Left ventricle myocardium inferior (tissue), 1 donor: ENCODE results near the gene GNL2. TPM values are rescaled to one million over a fixed set of nuclear protein-coding genes. Genes with fewer than 3 reads are reported as not detected.

ENCODE experiments used
- DNase-seq: peaks from one replicate; pipeline ENCODE4 v3.0.0-alpha.2; 2020
- H3K27ac ChIP-seq: fragments of 200-600 bp; replicated peaks from 2 replicates; pipeline ENCODE4 v1.8.0; 2021
- H3K27me3 ChIP-seq: fragments of 200-600 bp; 2 replicates; pipeline ENCODE4 v1.8.0; 2021; ENCODE audit warnings: low read depth
- H3K36me3 ChIP-seq: fragments of 200-600 bp; 2 replicates; pipeline ENCODE4 v1.8.0; 2021
- H3K4me1 ChIP-seq: fragments of 200-600 bp; 2 replicates; pipeline ENCODE4 v1.8.0; 2021
- H3K4me3 ChIP-seq: fragments of 200-600 bp; 2 replicates; pipeline ENCODE4 v1.8.0; 2021; ENCODE audit warnings: mild to moderate bottlenecking, moderate library complexity
- H3K9me3 ChIP-seq: fragments of 200-600 bp; replicated peaks from 2 replicates; pipeline ENCODE4 v1.8.0; 2021
- intact Hi-C: fragments of 100-400 bp; cut with micrococcal nuclease; formaldehyde crosslinking; loops from one replicate; pipeline ENCODE4 v1.11.0; 2022
- total RNA-seq: library from RNA; stranded (reverse); fragmentation: NEBNext Ultra II Directional; extraction: Animal tissue kit (Norgen Biotek cat#: 25700); gene quantifications from one replicate; pipeline ENCODE4 v1.2.1, GENCODE V29; 2021
- TF ChIP-seq, protein P1 (sequence below): fragments of 200-600 bp; IDR thresholded peaks from 2 replicates; pipeline ENCODE4 v1.8.0; 2021; ENCODE audit warnings: antibody characterized with exemption, mild to moderate bottlenecking, borderline replicate concordance
- donor health status: DM: no; HTN: yes; CAD: no; lungs with severe emphysema.

GNL2 gene
- total RNA-seq, 1 donor from 2014 or later: 20.1 TPM

DNA sequence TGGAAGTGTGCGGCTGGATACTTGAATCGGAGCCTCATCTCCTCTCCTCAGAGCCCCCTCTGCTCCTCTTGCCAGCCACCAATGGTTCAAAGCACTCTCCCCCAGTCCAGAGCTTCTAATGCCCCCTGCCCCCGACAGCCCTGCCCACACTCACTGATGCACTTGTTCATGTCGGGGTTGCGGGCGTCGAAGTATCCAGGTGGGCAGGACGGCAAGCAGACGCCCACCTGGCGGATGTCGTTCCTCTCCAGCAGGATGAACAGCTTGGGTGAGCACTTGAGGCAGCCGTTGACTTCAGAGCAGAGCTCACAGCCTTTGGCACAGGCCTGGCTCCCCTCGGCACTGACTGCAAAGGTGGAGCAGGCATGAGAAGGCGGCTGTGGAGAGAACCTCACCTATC is 20.6 kb upstream of the GNL2 start:
- Histone ChIP-seq H3K4me1 (no peaks in the 10 kb centered on the region), H3K4me3 (no peak overlapping the region), H3K9me3 (no peaks in the 10 kb centered on the region), H3K27me3 (peaks cover 93% of the 10 kb centered on the region), H3K27ac (no peak overlapping the region), H3K36me3 (no peaks in the 10 kb centered on the region)
- TF ChIP-seq, protein P1, sequence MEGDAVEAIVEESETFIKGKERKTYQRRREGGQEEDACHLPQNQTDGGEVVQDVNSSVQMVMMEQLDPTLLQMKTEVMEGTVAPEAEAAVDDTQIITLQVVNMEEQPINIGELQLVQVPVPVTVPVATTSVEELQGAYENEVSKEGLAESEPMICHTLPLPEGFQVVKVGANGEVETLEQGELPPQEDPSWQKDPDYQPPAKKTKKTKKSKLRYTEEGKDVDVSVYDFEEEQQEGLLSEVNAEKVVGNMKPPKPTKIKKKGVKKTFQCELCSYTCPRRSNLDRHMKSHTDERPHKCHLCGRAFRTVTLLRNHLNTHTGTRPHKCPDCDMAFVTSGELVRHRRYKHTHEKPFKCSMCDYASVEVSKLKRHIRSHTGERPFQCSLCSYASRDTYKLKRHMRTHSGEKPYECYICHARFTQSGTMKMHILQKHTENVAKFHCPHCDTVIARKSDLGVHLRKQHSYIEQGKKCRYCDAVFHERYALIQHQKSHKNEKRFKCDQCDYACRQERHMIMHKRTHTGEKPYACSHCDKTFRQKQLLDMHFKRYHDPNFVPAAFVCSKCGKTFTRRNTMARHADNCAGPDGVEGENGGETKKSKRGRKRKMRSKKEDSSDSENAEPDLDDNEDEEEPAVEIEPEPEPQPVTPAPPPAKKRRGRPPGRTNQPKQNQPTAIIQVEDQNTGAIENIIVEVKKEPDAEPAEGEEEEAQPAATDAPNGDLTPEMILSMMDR: no peak
- no peak for DNase-seq
- intact Hi-C loops: no loop called here

DNA sequence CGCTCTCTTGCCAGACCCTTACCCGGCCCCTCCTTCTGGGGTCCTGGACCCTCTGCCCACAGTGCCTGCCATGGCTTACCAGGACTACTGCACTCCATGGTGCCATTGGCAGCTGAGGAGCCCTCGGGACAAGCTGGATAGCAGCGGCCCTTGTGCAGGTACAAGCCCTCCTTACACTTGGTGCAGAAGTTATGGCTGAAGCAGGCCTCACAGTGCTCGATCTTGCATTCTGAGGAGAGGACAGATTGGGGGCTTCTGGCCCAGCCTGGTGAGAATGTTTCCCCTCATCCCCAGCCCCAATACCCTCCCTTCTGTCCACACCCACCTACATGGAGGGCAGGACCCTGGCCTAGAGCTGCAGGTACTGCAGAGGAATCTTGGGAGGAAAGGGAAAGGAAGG is 18.4 kb upstream of the GNL2 start:
- Histone ChIP-seq H3K4me1 (no peaks in the 10 kb centered on the region), H3K27ac (no peak overlapping the region), H3K27me3 (peaks cover 79% of the 10 kb centered on the region), H3K36me3 (no peaks in the 10 kb centered on the region), H3K9me3 (no peaks in the 10 kb centered on the region), H3K4me3 (no peak overlapping the region)
- intact Hi-C loops: no loop called here
- TF ChIP-seq, protein P1: no peak
- no peak for DNase-seq

DNA sequence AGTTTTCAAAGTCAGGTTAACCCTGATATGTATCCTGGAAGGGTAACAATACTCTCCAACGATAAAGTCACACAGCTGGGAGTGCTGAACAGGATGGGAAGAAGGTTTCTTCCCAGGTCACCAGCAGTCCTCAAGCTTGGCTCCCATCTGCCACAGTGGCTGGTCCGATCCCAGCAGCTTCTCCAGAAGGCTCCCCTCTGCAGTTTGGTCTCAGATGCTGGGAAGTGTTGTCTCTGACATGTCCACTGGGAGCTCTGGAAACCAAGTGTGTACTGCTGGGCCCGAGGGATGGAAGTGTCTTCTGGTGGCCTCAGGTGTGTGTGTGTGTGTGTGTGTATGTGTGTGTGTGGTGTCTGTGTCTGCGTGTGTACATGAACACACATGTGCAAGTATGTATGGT is 16.4 kb upstream of the GNL2 start:
- H3K4me1 ChIP-seq: no peaks in the 10 kb centered on the region
- H3K27me3 ChIP-seq: peaks cover 79% of the 10 kb centered on the region
- H3K36me3 ChIP-seq: no peaks in the 10 kb centered on the region
- no peaks in the 10 kb centered on the region for H3K9me3 ChIP-seq
- DNase-seq: no peak
- H3K4me3 ChIP-seq: no peak overlapping the region
- H3K27ac ChIP-seq: no peak overlapping the region
- intact Hi-C loops: no loop called here
- TF ChIP-seq, protein P1: no peak

DNA sequence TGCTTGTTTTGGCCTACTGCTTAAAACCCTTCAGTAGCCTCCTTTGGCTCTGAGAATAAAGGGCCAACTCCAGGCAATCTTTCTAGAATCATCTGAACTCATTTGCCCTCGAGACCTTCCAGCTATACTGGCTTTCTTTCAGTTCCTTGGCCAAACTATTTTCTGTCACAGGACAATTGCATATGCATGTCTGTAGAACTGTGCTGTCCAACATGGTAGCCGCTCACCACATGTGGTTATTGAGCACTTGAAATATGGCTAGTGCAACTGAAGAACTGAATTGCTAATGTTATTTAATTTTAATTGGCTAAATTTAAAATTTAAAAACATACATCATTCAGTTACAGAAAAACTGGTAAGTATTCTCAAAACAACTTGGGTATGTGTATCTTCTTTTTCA is 14.3 kb upstream of the GNL2 start:
- TF ChIP-seq, protein P1: no peak
- H3K36me3 ChIP-seq: no peaks in the 10 kb centered on the region
- intact Hi-C loops: no loop called here
- no peaks in the 10 kb centered on the region for H3K9me3 ChIP-seq
- H3K27me3 ChIP-seq: peaks cover 78% of the 10 kb centered on the region
- no peak overlapping the region for H3K27ac ChIP-seq
- no peak overlapping the region for H3K4me3 ChIP-seq
- no peaks in the 10 kb centered on the region for H3K4me1 ChIP-seq
- DNase-seq: no peak

DNA sequence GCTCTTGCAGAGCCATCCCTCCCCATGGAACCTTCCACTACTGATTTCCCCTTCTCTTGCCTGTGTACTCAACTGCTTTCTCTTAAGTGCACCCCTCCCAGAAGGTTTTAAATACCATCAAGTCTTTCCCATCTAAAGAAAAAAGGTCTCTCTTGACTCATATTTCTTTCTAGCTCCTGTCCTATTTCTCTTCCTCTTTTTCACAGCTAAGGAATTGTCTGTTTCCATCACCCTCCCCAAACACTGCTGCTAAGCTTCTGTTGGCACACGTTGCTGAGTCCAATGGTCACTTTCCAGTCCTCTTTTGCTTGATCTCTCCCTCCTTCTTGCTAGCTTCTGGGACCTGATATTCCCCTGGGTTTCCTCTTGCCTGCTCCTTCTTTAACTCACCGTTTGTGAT is 13.3 kb upstream of the GNL2 start:
- H3K27me3 ChIP-seq: peaks cover 73% of the 10 kb centered on the region
- intact Hi-C loops: no loop called here
- H3K9me3 ChIP-seq: no peaks in the 10 kb centered on the region
- H3K4me3 ChIP-seq: no peak overlapping the region
- H3K27ac ChIP-seq: no peak overlapping the region
- no peaks in the 10 kb centered on the region for H3K4me1 ChIP-seq
- H3K36me3 ChIP-seq: no peaks in the 10 kb centered on the region
- TF ChIP-seq, protein P1: no peak
- no peak for DNase-seq
